GM21529 (cell line): ENCODE data around the gene CBFA2T3.

ENCODE experiments used
- ATAC-seq: cut with Tn5 transposase; IDR thresholded peaks from one replicate; pipeline ENCODE4 v1.9.1; 2021; ENCODE audit not compliant: unreplicated experiment

CBFA2T3 gene

DNA sequence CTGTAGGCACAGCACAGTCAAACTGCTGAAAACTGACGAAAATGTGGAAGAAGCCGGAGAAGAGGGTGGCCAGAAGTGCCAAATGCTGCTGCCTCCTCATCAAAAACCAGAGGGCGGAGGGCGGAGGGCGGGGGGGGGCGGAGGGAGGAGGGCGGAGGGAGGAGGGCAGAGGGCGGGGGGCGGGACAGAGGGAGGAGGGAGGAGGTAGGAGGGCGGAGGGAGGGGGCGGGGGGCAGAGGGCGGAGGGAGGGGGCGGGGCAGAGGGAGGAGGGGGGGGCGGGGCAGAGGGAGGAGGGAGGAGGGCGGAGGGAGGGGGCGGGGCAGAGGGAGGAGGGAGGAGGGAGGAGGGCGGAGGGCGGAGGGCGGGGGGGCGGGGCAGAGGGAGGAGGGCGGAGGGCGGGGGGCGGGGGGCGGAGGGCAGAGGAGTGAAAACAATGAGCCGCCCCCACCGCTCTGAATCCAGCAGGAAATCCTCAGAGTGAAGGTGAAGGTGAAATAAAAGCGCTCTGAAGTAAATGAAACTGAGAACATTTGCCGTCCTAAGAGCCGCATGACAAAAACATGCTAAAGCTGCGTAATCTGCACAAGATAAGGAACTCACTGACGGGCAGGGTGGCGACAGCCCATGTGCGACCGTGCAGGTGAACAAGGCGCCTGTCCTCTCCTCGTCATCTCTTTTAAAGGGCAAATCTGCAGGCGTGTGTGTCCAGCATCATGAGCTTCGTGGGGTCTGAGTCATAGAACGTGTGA is 22.6 kb upstream of the CBFA2T3 start:
- ATAC-seq = no peak

DNA sequence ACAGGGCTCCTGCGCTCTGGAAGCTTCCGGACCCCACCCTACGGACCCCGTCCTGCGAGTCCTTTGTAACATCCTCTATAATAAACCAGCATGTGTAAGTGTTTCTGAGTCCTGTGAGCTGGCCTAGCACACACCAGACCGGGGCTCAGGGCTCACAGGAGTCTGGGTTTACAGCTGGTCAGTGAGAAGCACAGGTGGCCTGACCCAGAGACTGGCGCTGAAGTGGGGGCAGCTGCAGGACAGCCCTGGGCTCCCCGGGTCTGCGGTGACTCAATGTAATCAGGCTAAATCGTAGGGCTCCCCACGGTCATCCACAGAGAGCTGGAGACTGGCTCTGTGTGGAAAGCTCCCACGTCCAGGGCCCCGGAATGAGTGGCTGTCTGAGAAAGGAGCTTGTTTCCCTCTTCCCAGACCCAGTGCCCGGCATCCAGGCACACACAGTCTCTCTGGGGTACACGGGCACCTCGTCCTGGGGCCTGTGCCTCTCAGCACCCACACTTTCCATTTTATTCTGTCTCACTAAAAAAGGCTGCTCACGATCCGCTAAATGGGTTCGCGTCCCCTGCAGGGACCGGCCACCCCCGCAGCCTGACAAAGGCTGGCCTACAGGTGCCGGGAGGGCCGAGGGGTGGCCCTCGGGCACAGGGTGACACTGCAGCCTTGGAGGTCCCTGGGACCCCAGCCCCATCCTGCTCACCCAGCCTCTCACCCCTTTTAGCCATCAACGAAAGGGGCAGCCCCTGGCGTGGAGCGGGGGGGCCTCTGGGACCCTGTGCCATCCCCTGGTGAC is 18.9 kb upstream of the CBFA2T3 start:
- ATAC-seq = no peak

DNA sequence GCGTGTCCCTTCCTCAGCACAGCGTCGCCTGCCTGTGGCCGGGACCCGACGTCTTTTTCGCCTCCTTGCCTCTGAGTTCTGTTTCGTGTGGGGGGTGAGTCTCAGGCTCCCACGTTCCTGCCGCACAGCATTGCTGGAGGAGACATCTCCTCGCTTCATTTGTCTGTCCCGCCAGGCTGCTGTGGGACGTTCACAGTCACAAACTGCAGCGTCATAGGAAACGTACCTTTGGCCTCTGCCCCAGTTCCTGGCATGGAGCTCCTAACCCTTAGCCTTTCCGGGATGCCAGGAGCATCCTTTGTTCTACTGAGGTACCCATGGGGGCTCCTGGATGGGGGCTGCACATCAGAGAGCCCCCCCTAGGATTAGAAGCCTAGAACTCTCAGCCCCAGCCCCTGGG is 18.2 kb upstream of the CBFA2T3 start:
- no peak for ATAC-seq

DNA sequence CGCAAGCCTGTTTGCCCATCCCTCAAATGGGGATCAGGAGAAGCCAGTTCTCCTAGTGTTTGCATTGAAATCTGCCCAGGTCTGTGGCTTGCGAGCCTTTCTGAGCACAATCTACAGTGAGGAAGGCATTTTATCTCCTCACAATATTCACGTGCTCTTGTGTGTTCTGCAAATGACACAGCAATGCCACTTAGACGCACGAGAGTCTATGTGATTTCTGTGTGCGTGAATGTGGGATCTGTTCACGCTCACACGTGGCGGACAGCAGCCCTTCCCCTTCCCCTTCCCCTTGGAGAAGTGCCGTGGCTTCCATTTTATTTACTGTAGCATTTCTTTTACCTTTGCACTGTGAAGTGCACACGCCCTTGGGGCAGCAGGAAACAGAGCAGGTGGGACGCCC is 17.7 kb upstream of the CBFA2T3 start:
- ATAC-seq = no peak

DNA sequence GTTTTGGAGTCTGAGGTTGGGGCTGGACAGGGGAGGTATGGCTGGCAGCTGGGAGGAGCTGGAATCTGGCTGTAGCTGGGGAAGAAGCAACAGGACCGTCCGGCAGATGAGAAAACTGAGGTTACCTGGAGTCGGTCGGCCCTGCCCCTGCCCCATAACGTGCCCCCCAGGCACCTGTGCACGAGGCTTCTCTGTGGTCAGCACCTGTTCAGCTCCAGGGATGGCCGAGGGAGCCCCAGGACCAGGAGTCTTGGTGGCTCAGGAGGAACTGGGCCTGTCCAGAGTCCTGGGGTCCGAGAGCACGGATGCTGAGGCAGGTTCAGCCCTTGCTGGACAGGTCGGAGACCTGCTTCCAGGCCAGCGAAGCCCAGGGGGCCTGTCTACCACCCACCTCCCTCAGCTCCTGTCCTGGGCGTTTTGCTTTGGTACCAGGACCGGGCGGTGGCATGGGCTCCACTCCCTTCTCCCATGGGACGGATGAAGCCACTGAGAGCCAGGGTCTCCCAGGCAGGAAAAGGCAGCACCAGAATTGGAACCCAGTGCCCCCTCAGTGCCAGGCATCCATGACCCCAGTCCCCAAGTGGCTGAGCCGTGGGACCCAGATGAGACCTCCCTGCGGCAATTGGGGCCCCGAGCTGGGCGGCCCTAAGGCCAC is 17.1 kb upstream of the CBFA2T3 start:
- no peak for ATAC-seq

DNA sequence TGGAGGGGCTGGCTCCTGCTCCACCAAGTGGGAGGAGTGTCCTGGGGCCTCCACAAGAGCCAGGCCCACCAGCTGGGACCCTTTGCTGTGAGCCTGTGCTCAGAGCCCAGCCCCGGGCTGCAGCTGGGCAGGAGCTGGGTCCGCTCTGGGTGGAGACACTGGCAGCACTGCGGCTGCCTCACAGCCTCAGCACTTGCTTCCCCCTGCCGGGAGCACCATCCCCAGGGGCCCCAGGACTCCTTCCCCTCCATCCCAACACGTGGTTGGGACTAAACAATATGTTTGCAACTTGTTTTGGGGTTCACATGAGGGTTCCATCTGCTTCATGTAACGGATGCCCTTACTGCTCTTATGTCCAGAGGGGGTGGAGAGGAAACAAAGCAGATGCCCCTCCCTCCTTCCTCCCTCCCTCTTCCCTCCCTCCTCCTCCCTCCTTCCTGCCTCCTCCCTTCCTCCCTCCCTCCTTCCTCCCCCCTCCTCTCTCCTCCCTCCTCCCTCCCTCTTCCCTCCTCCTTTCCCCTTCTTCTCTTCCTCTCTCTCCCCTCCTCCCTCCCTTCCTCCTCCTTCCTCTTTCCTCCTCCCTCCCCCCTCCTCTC is 16.3 kb upstream of the CBFA2T3 start:
- ATAC-seq = no peak

DNA sequence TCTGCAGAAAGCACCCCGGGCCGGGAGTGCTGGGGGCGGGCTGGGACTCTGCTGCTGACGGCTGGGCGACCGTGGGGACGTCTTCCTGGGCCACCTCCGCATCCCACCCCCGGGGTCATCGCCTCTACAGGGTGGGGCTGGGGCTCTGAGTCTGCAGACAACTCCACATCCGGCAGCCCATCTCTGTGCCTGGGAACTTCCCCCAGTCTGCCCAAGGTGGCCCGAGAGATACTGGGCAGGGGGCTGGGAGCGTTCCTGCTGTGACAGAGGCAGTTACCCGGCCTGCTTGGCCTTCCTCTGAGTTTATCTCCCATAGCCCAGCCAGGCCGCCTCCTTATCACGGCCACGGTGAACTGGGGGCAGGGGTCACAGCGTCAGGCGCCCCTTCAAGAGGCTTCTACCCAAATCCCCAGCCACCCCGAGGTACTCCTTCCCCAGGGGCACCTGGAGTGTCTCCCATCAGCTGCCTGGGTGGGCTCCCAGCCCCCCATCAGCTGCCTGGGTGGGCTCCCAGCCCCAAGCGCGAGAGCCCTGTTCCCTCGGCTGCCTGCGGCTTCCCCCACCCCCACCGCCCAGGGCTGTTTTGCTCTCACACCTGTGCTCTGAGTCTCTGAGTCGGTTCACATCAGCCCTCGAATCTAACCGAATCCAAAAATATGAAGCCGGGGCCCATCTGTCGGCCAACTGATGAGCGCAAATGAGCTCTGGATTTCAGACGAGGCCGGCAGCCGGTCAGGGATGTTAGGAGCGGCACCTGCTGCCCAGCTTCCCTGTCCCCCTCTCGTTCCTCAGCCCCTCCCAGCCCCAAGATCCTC is 15.6 kb upstream of the CBFA2T3 start:
- no peak for ATAC-seq

DNA sequence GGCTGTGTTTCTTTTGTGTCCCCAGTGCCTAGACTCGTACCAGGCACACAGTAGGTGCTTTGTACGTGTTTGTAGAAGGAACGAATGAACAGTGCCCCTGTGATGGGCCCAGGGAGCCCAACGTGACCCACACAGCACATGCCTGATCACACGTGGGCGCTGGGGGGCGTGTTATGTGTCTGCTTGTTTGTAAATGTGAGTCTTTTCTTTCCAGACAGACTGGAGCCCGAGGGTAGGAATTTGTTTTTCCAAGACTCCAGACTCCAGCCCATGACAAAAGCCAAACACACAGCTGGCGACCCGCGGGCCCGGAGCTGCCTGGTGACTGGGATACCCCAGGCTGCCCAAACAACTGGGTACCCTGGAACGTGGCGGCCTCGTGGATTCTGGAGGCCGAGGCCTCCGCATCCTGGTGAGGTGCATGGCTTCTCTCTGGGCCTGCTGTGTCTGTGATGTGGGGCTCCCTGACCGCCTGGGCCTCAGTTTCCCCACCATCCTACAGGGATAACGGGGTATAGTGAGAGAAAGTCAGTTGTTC is 14.9 kb upstream of the CBFA2T3 start:
- no peak for ATAC-seq

DNA sequence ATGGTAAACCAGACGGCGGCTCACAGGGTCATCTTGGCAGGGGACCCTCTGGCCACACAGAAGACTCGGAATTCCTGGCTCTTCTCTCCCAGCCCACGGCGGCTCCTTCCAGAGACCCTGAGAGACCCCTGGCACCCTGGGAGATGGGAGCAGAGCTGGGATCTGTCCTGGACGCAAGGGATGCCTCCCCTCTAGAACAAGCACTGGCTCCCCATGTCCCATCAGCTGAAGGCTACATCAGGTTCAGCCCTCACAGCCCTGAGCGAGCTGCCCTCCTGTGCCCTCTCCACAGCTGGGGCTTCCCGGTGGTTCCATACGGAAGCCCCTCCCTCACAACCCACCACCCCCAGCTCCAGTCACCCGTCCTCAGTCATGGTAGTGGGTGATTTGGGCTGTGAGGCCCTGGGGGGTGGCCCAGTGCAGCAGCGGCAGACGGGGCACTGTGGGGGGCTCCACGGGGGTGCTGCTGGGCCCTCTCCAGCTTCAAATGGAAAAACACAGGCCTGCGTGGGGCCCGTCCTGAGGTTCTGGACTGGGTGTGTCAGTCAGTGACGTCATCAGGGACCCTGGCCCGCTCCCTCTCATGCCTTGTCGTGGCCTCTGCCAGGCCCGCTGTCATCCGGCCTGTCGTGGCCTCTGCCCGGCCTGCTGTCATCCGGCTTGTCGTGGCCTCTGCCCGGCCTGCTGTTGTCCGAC is 13.0 kb upstream of the CBFA2T3 start:
- ATAC-seq = no peak

DNA sequence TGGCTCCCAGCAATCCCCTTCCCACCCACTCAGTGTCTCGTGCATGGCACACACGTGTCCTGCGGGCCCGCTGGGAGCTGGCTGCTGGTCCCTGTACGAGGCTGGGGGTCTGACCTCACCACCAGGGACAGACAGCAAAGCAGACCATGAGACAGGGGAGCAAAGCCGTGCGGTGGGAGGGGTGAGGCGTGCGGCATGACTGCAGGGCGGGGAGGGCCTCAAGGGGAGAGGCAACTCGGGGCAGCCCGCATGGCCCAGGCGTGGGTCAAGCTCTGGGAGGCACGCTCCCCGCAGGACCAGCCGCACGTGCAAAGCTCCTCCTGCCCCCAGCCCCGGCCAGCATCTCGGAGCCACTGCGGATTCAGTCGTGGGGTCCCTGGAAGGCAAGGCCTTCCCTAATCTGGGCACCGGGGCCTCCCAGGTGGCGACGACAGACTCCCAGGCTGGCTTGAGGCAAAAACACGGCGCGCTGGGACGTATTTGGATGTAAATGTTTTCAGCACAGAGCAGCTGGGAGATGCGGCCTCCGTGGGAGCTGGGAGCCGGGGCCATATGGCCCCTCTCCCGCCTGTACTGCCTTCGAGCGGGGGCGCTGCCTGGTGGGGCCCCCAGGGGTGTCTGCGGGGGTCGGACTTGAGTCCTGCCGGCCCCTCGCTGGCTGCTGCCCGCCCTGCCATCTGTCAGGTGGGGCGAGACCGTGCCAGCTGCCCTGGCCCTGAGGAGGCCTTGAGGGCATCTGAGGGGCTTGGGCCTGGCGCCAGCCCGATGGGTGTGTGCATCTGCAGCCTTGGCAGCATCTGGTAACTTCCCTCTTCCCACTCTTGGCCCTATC is 12.2 kb upstream of the CBFA2T3 start:
- ATAC-seq = no peak

DNA sequence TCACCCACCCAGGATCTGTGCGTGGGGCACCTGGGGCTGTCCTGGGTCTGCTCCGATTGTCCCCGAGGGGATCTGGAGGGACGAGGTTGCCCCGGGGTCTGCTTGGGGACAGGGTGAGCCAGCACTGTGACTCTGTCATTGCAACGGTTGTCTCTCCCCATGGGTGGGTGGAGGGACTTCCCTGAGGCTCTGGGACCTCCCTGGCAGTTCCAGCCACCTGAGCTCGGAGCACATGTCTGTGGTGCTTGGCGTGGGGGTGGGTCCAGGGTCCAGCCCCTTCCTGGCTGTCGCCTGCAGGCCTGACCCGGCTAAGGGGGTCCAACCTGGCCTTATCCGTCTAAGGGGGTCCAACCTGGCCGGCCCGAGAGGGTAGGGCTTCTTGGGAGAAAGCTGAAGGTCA is 8.5 kb upstream of the CBFA2T3 start:
- no peak for ATAC-seq

DNA sequence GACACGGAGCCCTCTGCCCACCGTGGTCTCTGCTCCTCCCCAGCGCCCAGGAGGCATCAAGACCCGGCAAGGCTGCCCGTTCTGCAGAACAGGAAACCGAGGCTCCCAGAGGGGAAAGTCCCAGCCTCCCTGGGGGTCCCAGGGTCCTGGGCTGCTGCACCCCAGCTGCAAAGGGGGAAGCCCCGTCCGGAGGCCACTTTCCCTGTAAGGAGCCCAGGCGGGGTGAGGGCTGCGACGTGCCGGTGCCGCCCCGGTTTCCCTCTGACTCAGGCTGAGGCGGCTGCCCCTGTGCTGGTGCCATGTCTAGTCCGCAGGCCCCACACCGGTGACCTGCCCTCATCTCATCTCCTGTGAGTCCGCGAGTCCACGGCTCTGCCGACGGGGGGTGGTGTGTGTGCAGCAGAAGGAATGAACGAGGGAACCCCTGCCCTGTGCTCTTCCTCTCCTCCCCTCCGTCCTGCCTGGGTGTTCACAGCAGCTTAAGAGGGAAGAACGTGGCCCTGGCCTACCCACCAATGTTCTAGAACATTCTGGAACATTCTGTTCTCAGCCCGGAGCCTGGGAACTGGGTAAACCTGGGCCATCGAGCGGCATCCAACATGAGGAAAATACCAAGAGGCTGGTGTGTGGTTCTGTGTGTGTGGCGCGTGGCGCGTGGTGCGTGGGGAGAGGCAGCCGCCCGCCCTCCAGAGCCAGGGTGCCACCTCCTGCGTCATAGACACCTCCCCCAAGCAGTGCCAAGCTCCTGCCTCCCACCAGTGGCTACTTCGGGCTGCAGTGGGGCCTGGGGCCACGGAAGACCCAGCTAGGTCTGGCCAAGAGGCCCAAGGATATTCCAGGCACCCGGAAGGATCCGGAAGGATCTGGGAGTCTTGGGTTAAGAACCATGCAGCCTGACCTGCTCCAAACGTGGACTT is 7.0 kb upstream of the CBFA2T3 start:
- peak; percentile 51 for ATAC-seq

DNA sequence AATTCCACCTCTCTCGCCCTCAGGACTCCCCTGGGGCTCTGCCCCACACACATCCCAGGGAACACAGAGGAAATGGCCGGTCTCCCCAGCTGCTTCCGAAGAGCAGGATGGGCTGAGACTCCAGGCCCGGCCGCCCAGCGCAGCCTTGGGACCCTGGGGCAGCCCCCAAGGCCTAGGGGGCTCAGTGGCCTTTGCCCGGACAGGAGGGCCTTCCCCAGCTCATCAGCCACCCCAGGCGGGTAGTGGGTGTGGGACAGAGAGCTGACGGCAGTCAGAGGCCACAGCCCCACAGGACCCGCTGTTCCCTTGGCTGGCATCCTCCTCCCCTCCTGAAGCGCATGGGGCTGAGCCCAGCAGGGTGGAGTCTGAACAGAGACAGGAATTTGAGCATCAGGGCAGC is 6.2 kb upstream of the CBFA2T3 start:
- peak; percentile 12 for ATAC-seq

DNA sequence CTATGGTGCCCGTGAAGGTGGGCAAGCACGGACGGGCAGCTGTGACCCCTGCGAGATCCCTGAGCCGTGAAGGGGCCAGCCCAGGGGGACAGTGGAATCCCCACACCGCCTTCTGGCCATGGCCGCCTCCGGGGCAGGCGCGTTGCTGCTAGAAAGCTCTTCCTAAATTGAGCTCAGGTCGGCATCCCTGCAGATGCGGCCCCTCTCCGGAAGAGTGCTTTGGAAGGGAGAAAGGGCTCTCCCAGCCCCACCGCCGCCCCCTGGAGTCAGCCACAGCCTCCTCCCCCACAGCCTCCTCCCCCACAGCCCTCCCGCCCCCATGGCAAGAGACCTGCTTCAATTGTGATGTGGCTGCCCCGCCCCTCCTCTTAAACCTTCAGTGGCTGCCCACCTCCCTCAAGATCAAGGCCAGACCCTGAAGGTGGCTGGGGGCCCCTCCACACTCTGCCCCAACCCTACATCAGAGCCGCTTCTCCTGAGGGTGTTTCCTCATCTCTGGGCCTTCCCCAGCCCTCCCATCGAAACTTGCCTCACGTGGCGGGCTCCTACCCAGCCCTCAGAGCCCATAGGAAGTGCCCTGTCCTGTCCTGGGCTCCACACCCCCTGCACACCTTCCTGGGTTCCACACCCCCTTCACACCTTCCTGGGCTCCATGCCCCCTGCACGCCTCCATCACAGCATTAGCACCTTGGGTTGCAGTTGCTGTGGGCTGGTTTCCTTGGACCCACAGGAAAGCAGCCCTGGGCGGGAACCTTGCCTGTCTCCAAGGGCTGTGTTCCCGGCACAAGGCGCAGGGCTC is 5.5 kb upstream of the CBFA2T3 start:
- ATAC-seq = no peak

DNA sequence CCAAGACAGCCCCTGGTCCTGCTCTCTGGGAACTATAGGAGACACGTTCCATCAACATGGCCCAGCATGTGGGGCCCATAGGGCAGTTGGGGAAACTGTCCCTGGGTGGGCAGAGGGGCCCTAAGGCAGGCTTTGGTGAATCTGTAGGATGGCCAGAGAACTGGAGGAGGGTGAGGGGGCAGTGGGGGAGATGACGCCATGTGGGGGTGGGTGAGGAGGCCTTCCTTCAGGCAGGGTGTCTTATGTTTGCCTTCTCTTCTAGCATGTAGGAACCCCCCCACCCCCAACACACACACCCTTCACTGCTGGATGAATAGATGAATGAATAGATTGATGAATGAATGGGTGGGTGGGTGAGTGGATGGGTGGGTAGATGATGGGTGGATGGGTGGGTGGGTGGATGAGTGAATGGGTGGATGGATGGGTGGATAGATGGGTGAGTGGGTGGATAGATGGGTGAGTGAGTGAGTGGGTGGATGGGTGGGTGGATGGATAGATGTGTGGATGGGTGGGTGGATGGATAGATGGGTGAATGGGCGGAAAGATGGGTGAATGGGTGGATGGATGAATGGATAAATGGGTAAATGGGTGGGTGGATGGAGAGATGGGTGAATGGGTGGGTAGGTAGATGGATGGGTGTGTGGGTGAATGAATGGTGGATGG is 2.5 kb upstream of the CBFA2T3 start:
- ATAC-seq = no peak

DNA sequence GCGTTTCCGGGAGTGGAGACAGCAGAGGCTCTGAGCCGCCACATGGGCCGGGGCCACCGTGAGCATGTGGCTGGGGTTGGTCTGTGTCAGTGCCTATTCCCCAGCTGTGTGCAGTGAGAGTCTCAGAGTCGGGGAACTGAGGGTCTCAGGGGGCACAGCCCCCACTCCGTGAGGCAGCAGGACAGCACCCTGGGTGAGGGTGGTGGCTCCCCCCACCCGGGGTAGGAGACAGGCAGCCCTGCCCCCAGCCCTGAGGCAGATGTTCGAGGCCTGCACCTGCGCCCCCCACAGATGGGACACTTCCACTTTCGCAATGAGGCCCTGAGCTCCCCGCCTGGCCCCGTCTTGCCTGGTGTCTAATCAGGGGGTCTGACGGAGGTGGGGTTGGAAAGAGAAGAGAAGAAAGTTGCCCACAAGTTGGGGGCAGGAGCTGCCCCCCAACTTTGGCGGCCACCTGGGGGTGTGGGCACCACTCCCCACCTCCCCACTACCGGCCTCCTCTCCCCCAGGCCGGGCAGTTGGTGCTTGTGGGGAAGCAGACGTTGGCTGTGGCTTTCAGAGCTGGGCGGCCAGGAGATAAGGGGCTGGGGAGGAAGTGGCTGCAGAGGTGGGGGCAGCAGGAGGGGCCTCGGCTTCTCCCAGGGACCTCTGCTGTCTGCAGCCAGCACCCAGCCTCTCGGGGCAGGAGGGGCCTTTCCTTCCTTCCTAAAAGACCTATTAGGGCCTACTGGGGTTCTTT is 1.8 kb upstream of the CBFA2T3 start:
- peak; percentile 41 for ATAC-seq
